Sigmoid colon (tissue), 7 donors: ENCODE results near the gene HSPA8. TPM values are rescaled to one million over a fixed set of nuclear protein-coding genes. Genes with fewer than 3 reads are reported as not detected.

Experiments used
- DNase-seq: peaks from one replicate; pipeline ENCODE4 v3.0.0-alpha.2; 2019
- H3K27ac ChIP-seq, 4 donors: fragments of 200-600 bp; sonication (generic); one replicate each; pipeline ENCODE4 v1.5.1; 2016 to 2019; ENCODE audit warnings: mild to moderate bottlenecking in 1 of 4
- H3K27me3 ChIP-seq, 3 donors: fragments of 200-600 bp; sonication (generic); one replicate each; pipeline ENCODE4 v1.5.1; 2019; ENCODE audit warnings: mild to moderate bottlenecking in 1 of 3
- H3K36me3 ChIP-seq, 4 donors: fragments of 200-600 bp; sonication (generic); one replicate each; pipeline ENCODE4 v1.5.1; 2016 to 2019
- H3K4me1 ChIP-seq, 4 donors: fragments of 200-600 bp; sonication (generic); one replicate each; pipeline ENCODE4 v1.5.1; 2017 to 2019
- H3K4me3 ChIP-seq, 4 donors: fragments of 200-600 bp; sonication (generic); one replicate each; pipeline ENCODE4 v1.5.1; 2017 to 2019; ENCODE audit warnings: mild to moderate bottlenecking in 2 of 4, moderate library complexity in 1 of 4
- H3K9me3 ChIP-seq, 4 donors: fragments of 200-600 bp in 3 of 4; sonication (generic) in 3 of 4; one replicate each; pipeline versions ENCODE4 v1.5.1 to v1.6.1; 2013 to 2019
- EP300 ChIP-seq, 4 donors: sonication (generic); formaldehyde crosslinking; IDR thresholded peaks; one replicate each; pipeline ENCODE4 v1.6.1; 2017; ENCODE audit warnings: antibody characterized with exemption in 4 of 4
- POLR2A ChIP-seq, 2 donors: fragments of 450-650 bp; IDR thresholded peaks; one replicate each; pipeline ENCODE4 v1.6.1; 2016; ENCODE audit warnings: antibody characterized with exemption in 2 of 2, mild to moderate bottlenecking in 2 of 2, moderate library complexity in 2 of 2
- POLR2AphosphoS5 ChIP-seq, 4 donors: sonication (generic); formaldehyde crosslinking; IDR thresholded peaks; one replicate each; pipeline ENCODE4 v1.6.1; 2017; ENCODE audit warnings: antibody characterized with exemption in 4 of 4
- WGBS, 2 donors: extraction: QIAGEN DNeasy Blood & Tissue Kit; methylation state at CpG; one replicate each; pipeline ENCODE4 v1.1.7; 2013; 5-methylcytosine and 5-hydroxymethylcytosine counted together
- intact Hi-C: fragments of 100-400 bp; cut with DNase I; formaldehyde crosslinking; loops from one replicate; pipeline ENCODE4 v1.15.1; 2023
- polyA plus RNA-seq, 3 donors: library from polyadenylated mRNA; stranded (reverse); fragments of 200-250 nt; gene quantifications; one replicate each; pipeline ENCODE4 v1.2.3, GENCODE V29; 2013
- total RNA-seq, 4 donors: library from RNA; depleted of rRNA; stranded (reverse); fragments of >200 nt; gene quantifications; one replicate each; pipeline ENCODE4 v1.1.0, GENCODE V29; 2016
- TF ChIP-seq, protein P1 (sequence below), 4 experiments: fragments of 450-650 bp in 3 of 4; fragments of 200-600 bp in 1 of 4; IDR thresholded peaks; one replicate each; pipeline ENCODE4 v1.5.1; 2016 to 2019; ENCODE audit warnings: antibody characterized with exemption in 4 of 4, mild to moderate bottlenecking in 3 of 4, moderate library complexity in 2 of 4
- donor health status: healthy with polysubstance abuse.
- donor health status: Bipolar disorder and iron deficiency.
- donor health status: healthy.

HSPA8 gene
- total and polyA plus RNA-seq, 7 donors, result 300 to 731 (median 576) TPM

DNA sequence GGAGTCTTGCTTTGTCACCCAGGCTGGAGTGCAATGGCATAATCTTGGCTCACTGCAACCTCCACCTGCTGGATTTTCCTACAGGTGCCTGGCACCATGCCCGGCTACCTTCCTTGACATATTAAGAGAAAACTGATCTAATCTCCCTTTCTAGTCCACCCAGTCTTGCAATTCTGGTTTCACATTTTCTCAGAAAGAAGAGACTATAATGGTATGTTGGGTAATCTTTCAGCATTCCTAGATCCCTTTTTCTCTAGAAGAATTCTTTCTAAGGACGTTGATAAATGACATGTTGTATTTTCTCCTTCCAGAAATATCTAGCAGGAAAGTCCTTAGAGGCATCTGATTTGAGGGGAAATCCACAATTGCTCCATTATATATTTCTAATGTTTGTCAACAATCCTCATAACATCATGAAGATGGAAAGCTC is 10.4 kb upstream of the HSPA8 start:
- Histone ChIP-seq H3K4me1 (peaks cover 0 to 23% (median 14%) of the 10 kb centered on the region in 4 donors), H3K27ac (no peak overlapping the region), H3K27me3 (no peaks in the 10 kb centered on the region), H3K4me3 (no peak overlapping the region), H3K36me3 (peaks cover 7 to 56% (median 13%) of the 10 kb centered on the region in 4 donors), H3K9me3 (no peaks in the 10 kb centered on the region)
- TF ChIP-seq, protein P1, sequence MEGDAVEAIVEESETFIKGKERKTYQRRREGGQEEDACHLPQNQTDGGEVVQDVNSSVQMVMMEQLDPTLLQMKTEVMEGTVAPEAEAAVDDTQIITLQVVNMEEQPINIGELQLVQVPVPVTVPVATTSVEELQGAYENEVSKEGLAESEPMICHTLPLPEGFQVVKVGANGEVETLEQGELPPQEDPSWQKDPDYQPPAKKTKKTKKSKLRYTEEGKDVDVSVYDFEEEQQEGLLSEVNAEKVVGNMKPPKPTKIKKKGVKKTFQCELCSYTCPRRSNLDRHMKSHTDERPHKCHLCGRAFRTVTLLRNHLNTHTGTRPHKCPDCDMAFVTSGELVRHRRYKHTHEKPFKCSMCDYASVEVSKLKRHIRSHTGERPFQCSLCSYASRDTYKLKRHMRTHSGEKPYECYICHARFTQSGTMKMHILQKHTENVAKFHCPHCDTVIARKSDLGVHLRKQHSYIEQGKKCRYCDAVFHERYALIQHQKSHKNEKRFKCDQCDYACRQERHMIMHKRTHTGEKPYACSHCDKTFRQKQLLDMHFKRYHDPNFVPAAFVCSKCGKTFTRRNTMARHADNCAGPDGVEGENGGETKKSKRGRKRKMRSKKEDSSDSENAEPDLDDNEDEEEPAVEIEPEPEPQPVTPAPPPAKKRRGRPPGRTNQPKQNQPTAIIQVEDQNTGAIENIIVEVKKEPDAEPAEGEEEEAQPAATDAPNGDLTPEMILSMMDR (IDR thresholded peaks at IDR 0.05), result no peak
- TF ChIP-seq POLR2AphosphoS5 (IDR thresholded peaks at IDR 0.05) (no peak), POLR2A (IDR thresholded peaks at IDR 0.05) (no peak), EP300 (IDR thresholded peaks at IDR 0.05) (no peak)
- DNase-seq, result no peak
- WGBS, 2 donors, result 15 to 59% methylated on average over 2 of the region's 2 CpGs
- intact Hi-C loops, result no loop called here

DNA sequence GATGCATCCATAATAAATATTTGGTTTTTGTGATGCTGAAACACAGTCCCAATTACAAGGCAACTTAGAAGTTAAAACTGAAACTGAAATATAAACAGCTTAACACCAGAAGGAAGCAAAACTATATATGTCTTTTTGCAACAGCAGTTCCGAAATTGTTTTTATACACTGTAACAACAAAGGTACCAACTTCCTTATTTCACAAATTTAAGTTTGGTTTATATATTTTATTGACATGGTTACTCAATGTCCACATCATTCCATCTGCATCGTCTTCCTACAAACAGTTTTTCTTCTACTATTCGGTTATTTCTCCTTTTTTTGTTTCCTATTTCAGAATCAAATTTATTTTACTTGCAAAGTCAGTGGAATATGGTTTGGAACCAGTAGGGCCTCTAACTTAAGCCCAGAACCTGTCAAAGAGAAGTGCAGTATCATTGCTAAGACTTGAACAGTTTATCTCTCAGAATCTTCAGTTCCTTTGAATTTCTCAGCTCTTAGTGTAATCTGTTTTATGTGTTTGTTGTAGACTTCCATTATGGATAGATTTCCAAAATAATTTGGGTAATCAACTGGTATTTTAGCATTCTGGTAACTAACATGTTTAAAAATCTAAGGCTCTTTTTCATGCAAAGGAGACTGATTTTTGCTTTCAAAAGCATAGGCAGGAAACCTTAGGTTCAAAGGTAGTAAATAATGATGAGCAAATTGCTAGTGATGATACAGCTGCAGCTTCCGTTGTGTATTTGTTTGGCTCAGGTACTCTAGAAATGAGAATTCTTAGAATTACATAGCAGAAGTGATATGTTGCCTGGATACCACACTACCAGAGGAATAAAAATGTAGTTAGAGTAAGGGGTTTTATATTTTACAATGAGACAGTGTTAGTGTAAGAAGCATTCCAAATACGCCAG is 8.2 kb upstream of the HSPA8 start:
- WGBS, 2 donors, result 31 to 40% methylated on average over 5 of the region's 5 CpGs
- no peaks in the 10 kb centered on the region for H3K9me3 ChIP-seq
- H3K36me3 ChIP-seq, result peaks cover 7 to 40% (median 12%) of the 10 kb centered on the region in 4 donors
- H3K27ac ChIP-seq, result peak overlapping the region; percentile 52 to 64 (median 59)
- intact Hi-C loops, result loop anchor here (10.0 kb wide), 1 partner anchor 415 kb away; the partner anchor contains the start of gene UBASH3B
- H3K27me3 ChIP-seq, result no peaks in the 10 kb centered on the region
- peak overlapping the region in 2 of 4 donors; percentile 16 to 22 for H3K4me3 ChIP-seq
- no peak for DNase-seq
- H3K4me1 ChIP-seq, result peaks cover 0 to 34% (median 24%) of the 10 kb centered on the region in 4 donors
- TF ChIP-seq POLR2AphosphoS5 (IDR thresholded peaks at IDR 0.05) (no peak), POLR2A (IDR thresholded peaks at IDR 0.05) (no peak), EP300 (IDR thresholded peaks at IDR 0.05) (no peak)
- TF ChIP-seq, protein P1 (IDR thresholded peaks at IDR 0.05), result no peak

DNA sequence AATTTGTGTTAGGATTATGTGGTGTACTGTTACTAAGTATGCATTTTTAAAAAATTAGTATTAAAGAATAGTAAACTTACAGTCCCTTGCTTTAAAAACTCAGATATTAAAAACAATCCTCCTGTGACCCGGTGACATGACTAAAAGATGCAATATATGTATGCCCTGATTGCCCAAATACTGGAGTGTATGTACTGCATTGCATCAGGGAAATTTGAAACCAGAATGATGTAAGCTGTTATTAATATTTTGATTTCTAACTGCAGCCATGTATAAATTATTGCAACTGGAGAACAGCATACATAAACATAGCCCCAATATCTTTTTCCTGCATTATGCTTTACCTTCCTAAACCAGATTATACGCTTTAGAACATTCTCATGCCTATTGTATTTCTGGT is 3.7 kb upstream of the HSPA8 start:
- no peak for DNase-seq
- Histone ChIP-seq H3K36me3 (peaks cover 0 to 7% (median 2%) of the 10 kb centered on the region in 4 donors), H3K9me3 (no peaks in the 10 kb centered on the region), H3K4me1 (peaks cover 0 to 56% (median 40%) of the 10 kb centered on the region in 4 donors), H3K27ac (peak overlapping the region in 2 of 4 donors; percentile 7 to 99), H3K27me3 (no peaks in the 10 kb centered on the region), H3K4me3 (no peak overlapping the region)
- intact Hi-C loops, result loop anchor here (10.0 kb wide), 1 partner anchor 411 kb away; the partner anchor contains the start of gene UBASH3B
- TF ChIP-seq POLR2AphosphoS5 (IDR thresholded peaks at IDR 0.05), result peak in 1 of 4 donors; percentile 8
- TF ChIP-seq EP300 (IDR thresholded peaks at IDR 0.05), result no peak
- 94 to 95% methylated on average over 2 of the region's 2 CpGs for WGBS, 2 donors

DNA sequence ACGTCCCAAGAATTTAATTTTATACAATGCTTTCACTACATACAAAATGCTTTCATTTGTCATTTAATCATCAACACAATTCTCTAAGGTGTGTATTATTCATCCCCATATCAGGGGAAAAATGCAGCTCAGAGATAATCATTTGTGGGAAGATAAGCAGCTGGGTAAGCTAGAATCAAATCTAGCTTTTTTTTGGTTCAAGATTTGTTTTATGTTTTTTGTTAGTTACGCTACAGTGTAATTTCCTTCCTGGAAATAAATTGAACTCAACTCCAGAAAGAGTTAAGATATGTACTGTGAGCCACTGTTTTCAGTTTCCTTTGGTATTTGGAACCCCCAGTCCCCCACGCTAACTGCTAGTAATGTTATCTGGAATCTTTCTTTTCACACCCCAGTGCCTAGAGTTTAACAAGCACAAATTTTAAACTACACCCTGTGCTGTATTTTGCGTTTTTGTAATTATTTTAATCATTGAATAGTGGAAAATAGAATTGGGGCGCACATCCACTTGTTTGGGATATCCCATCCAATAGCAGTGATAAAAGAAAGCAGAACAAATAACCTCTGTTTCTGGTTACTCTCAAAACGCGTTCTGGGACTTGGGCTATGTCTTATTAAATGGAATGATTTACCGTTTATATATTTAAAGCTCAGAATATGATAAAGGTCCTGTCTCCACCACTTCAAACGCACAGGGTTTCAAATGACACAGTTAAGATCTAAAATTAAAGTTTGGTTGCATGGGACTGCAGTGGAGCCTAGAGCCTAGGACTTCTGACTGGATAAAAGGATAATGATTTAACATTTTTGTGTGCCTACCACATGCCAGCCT is 2.1 kb upstream of the HSPA8 start:
- DNase-seq, result no peak
- H3K9me3 ChIP-seq, result no peaks in the 10 kb centered on the region
- 41 to 72% methylated on average over 9 of the region's 9 CpGs for WGBS, 2 donors
- peak overlapping the region; percentile 72 to 95 (median 88) for H3K4me3 ChIP-seq
- H3K36me3 ChIP-seq, result peaks cover 2 to 21% (median 17%) of the 10 kb centered on the region in 4 donors
- peak overlapping the region; percentile 98 to 100 (median 99) for H3K27ac ChIP-seq
- peaks cover 0 to 56% (median 51%) of the 10 kb centered on the region in 4 donors for H3K4me1 ChIP-seq
- intact Hi-C loops, result loop anchor here (5.0 to 10.0 kb wide), 2 partner anchors 38 to 409 kb away; partner anchors contain the start of gene UBASH3B
- H3K27me3 ChIP-seq, result no peaks in the 10 kb centered on the region
- TF ChIP-seq POLR2AphosphoS5 (IDR thresholded peaks at IDR 0.05) (peak; percentile 94 to 99 (median 96)), POLR2A (IDR thresholded peaks at IDR 0.05) (no peak), EP300 (IDR thresholded peaks at IDR 0.05) (peak; percentile 81 to 93 (median 87))
- TF ChIP-seq, protein P1 (IDR thresholded peaks at IDR 0.05), result no peak
